GM23338 (cell line): ENCODE measurements around the gene COL4A6.

Experiments used
- CREB1 ChIP-seq: fragments of 250-450 bp; sonication (Bioruptor Pico); IDR thresholded peaks from 2 replicates; pipeline ENCODE4 v1.5.0; 2020; ENCODE audit warnings: low read depth, mild to moderate bottlenecking, moderate library complexity
- CTCF ChIP-seq, 2 experiments: fragments of 200-600 bp in 1 of 2; sonication (generic) in 1 of 2; conservative IDR thresholded peaks; 2 replicates each; pipeline versions ENCODE4 v1.5.1 to v1.6.1; 2016 to 2017; ENCODE audit warnings: antibody characterized with exemption in 2 of 2, low read depth in 2 of 2, mild to moderate bottlenecking in 2 of 2, moderate library complexity in 1 of 2
- ETS1 ChIP-seq: IDR thresholded peaks from 2 replicates; pipeline ENCODE4 v1.6.1; 2016; ENCODE audit warnings: antibody characterized with exemption
- EZH2 ChIP-seq: fragments of 200-600 bp; sonication (generic); IDR thresholded peaks from one replicate; pipeline ENCODE4 v1.8.0; 2017; ENCODE audit warnings: antibody characterized with exemption, mild to moderate bottlenecking, low read depth; ENCODE audit not compliant: unreplicated experiment
- EZH2phosphoT487 ChIP-seq: fragments of 200-600 bp; sonication (generic); IDR thresholded peaks from one replicate; pipeline ENCODE4 v1.8.1; 2018; ENCODE audit warnings: antibody characterized with exemption; ENCODE audit not compliant: unreplicated experiment
- JUNB ChIP-seq: IDR thresholded peaks from one replicate; pipeline ENCODE4 v1.6.1; 2016; ENCODE audit warnings: antibody characterized with exemption; ENCODE audit not compliant: unreplicated experiment
- NANOG ChIP-seq: IDR thresholded peaks from 2 replicates; pipeline ENCODE4 v1.6.1; 2016; ENCODE audit warnings: antibody characterized with exemption, borderline replicate concordance
- POLR2AphosphoS5 ChIP-seq: IDR thresholded peaks from 2 replicates; pipeline ENCODE4 v1.6.1; 2016; ENCODE audit warnings: antibody characterized with exemption, low read depth
- REST ChIP-seq: IDR thresholded peaks from one replicate; pipeline ENCODE4 v1.6.1; 2018; ENCODE audit warnings: antibody characterized with exemption; ENCODE audit not compliant: unreplicated experiment
- STAT1 ChIP-seq: IDR thresholded peaks from one replicate; pipeline ENCODE4 v1.6.1; 2016; ENCODE audit warnings: antibody characterized with exemption; ENCODE audit not compliant: unreplicated experiment
- ZNF331 ChIP-seq: fragments of 250-450 bp; sonication (Bioruptor Pico); IDR thresholded peaks from 2 replicates; pipeline ENCODE4 v1.5.0; 2020; ENCODE audit warnings: low read depth, mild to moderate bottlenecking, moderate library complexity
- ZNF462 ChIP-seq: fragments of 250-450 bp; sonication (Bioruptor Pico); IDR thresholded peaks from 2 replicates; pipeline ENCODE4 v1.5.0; 2020; ENCODE audit warnings: mild to moderate bottlenecking, moderate library complexity

- TF ChIP-seq CTCF (conservative IDR thresholded peaks at IDR 0.05; ENCODE audit: low read depth in 2 of 2) (no peak), NANOG (no peak), ZNF331 (CRISPR knock-in tag) (no peak), POLR2AphosphoS5 (no peak), JUNB (no peak), CREB1 (CRISPR knock-in tag) (no peak), EZH2 (no peak), ETS1 (no peak), STAT1 (no peak), ZNF462 (CRISPR knock-in tag) (no peak), EZH2phosphoT487 (no peak), REST (no peak)
Measured at GRCh38 chrX:108312011-108312410, 126.2 kb downstream of the COL4A6 start.
